HL-60/S4 (cell line): ENCODE measurements around the gene GTF3C1.

Source experiments
- in situ Hi-C: fragments of 300-500 bp; cut with MboI; formaldehyde crosslinking; loops from 2 replicates; pipeline ENCODE4 v1.14.3; 2022; ENCODE audit warnings: low sequenced_read_pairs

The GTF3C1 gene

GRCh38 chr16:27429330-27429871, 120.3 kb downstream of the GTF3C1 start:
- in situ Hi-C loops = no loop called here

DNA sequence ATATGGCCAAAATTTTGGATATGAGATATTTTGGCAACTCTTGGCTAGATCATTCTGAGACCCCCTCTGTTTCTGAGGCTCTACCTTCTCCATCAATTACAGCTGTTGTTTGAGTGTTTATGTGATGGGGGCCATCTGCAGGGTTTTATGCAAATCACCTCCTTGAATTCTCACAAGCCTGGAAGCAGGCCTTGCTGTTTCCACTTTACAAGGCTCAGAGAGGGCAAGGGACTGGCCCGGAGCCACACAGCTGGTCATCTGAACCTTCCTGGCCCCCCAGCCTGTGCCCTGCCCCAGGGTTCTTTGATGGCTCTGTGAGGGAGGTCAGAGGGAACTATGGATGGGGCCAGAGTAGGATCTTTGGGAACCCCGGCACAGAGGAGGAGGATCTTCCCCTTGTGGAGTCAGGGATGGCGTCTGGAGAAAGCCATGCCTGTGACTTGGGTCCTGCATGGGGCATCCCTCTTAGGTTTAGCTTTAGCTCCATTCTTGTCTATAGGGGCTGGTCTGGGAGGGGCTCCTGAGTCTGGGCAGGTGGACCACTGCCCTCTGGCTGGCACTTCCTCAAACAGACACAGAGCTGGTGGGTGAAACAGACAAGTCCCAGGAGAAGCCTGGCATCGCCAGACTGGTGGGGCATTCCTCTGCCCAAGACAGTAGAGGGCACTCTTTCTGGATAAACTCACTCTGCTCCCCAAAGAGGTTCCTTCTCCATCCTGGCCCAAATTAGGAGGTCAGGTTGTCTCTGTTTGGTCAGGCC, 121.5 kb downstream of the GTF3C1 start:
- in situ Hi-C loops = no loop called here

GRCh38 chr16:27427538-27427937, 122.2 kb downstream of the GTF3C1 start:
- in situ Hi-C loops = no loop called here

- in situ Hi-C loops = no loop called here
Observed at GRCh38 chr16:27426423-27427408, 123.0 kb downstream of the GTF3C1 start.

DNA sequence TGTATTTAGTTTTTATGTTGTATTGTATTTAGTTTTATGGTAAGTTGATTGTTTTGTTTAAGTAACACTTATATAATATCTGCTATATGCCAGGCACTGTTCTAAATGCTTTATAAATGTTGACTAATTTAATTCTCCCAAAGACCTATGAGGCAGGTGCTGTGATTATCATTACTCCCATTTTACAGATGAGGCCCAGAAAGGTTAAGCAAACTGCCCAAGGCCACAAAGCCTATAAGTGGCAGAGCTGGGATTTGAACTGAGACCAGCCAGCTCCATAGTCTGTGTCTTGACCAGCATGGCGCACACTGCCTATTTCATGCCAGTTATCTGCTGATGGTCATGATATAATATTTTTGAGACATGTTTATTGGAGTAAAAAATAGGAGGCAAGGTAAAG, 123.8 kb downstream of the GTF3C1 start:
- in situ Hi-C loops = no loop called here

GRCh38 chr16:27424772-27425498, 124.8 kb downstream of the GTF3C1 start:
- in situ Hi-C loops = no loop called here

- in situ Hi-C loops = no loop called here
Observed at GRCh38 chr16:27421961-27422740, 127.6 kb downstream of the GTF3C1 start.

DNA sequence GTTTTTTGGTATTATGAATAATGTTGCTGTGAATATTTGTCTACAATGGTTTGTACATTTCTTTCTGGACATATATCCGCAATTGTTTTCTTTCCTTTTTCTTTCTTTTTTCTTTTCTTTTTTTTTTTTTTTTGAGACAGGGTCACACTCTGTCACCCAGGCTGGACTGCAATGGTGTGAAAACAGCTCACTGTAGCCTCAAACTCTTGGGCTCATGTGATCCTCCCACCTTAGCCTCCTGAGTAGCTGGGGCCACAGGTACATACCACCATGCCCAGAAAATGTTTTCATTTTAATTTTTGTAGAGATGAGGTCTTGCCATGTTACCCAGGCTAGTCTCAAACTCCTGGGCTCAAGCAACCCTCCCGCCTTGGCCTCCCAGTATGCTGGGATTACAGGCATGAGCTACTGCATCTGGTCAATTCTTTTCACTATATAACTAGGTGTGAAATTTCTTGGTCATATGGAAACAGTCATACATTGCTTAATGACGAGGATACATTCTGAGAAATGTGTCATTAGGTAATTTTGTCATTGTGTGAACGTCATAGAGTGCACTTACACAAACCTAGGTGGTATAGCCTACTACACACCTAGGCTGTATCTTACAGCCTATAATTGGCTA, 132.6 kb downstream of the GTF3C1 start:
- in situ Hi-C loops = no loop called here

DNA sequence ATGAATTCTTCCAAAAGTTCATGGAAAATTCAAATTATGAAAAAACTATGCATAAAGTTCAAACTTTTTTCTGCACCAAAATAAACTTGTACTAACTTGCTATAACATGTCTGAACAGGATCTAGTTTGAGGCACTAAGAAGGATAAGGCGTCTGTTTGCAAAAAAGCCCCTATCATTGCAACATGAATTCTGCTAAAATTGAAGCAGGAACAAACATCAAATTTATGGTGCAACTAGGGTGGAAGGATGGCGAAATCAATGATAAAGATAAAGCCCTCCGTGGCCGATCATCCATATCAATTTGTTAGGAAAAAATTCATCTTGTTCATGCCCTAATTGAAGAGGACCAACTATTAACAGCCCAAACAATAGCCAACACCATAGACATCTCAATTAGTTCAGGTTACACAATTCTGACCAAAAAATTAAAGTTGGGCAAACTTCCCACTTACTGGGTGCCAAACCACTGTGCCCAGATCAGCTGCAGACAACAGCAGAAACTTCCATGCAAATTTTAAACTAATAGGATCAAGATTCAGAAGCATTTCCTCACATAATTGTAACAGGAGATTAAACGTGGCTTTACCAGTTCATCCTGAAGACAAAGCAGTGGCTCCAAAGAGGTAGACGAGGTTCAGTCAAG, 134.8 kb downstream of the GTF3C1 start:
- in situ Hi-C loops = no loop called here

- in situ Hi-C loops = no loop called here
Observed at GRCh38 chr16:27413956-27414355, 135.8 kb downstream of the GTF3C1 start.

DNA sequence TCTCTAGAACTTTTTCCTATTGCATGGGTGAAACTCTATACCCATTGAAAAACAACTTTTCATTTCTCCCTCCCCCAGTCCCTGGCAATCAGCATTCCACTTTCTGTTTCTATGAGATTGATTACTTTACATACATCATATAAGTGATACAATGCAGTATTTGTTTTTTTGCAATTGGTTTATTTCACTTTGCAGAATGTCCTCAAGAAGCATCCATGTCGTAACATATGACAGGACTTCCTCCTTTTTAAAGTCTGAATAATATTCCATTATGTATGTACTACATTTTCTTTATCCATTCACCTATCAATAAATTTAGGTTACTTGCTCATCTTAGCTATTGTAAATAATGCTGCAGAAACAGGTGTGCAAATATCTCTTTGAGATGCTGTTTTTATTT, 139.0 kb downstream of the GTF3C1 start:
- in situ Hi-C loops = no loop called here
